ENCODE measurements around the gene MAGEA8. TPM values are rescaled to one million over a fixed set of nuclear protein-coding genes. Genes with fewer than 3 reads are reported as not detected.
"Not testable (repeated sequence)": the region's sequence is repeated elsewhere in the genome, so short reads cannot be mapped to it uniquely, and the experiment has no call there.

MAGEA8 gene
- not detected for total RNA-seq (ENCODE audit: unreplicated experiment)
- long read RNA-seq, result 0 reads

GRCh38 chrX:149881081-149881711 lies at the start of gene MAGEA8:
TSS of gene MAGEA8 (plus strand) at chrX:149881183. CDS start at chrX:149884273, 3,090 bp downstream.
- Mint-ChIP-seq H3K4me3 (ENCODE audit: unreplicated experiment) (no peak within 1 kb of the TSS), H3K36me3 (ENCODE audit: unreplicated experiment) (no peaks in the 10 kb centered on the region), H3K27me3 (ENCODE audit: unreplicated experiment) (peaks cover 1% of the 10 kb centered on the region), H3K4me1 (ENCODE audit: low read depth, unreplicated experiment) (no peaks in the 10 kb centered on the region), H3K9me3 (ENCODE audit: unreplicated experiment) (peaks cover 1% of the 10 kb centered on the region), H3K27ac (ENCODE audit: unreplicated experiment) (no peak within 1 kb of the TSS)
- no peak for DNase-seq
- no peak for TF ChIP-seq CTCF (IDR thresholded peaks at IDR 0.05; ENCODE audit: partially characterized antibody, unreplicated experiment)

DNA sequence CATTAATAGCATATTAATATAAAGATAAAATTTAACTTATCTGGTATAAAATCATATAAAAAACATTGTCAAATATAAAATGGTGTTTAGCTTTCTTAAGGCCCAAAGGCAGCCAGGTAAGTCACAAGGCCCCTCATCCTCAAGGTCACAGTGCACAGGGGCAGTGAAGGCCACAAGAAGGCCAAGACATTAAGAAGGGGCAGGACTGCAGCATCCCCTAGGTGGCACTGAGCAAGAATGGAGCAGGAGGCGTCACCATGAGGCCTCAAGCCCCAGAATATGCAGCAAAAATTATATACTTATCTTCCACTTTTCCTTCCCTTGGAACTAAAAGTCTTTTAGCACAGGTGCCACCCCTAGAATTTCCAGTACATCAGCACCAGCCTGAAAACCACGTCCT lies 49.5 kb upstream of the MAGEA8 start:
- Mint-ChIP-seq H3K27ac (ENCODE audit: unreplicated experiment) (no peak overlapping the region), H3K4me1 (ENCODE audit: low read depth, unreplicated experiment) (peaks cover 9% of the 10 kb centered on the region), H3K27me3 (ENCODE audit: unreplicated experiment) (no peaks in the 10 kb centered on the region), H3K36me3 (ENCODE audit: unreplicated experiment) (no peaks in the 10 kb centered on the region), H3K4me3 (ENCODE audit: unreplicated experiment) (no peak overlapping the region), H3K9me3 (ENCODE audit: unreplicated experiment) (peaks cover 1% of the 10 kb centered on the region)
- DNase-seq, result no peak
- TF ChIP-seq CTCF (IDR thresholded peaks at IDR 0.05; ENCODE audit: partially characterized antibody, unreplicated experiment), result no peak

DNA sequence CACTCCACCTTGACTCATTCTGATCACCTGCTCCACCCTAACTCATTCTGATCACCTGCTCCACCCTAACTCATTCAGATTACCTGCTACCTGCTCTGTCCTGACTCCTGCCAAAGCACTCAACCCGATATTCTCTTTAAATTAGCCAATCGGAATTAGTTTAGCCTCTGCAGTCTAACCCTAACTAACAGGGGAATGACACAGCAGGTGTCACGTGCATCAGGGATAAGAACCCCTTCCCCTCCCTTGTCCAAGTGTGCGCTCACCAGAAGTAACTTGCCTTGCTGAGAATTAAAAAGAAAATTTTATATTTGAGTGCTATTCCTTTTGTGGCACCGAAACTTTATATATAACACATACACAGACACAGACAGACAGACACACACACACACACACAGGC lies 44.3 kb upstream of the MAGEA8 start:
- not testable (repeated sequence) for H3K4me3 Mint-ChIP-seq (ENCODE audit: unreplicated experiment); H3K27me3 Mint-ChIP-seq (ENCODE audit: unreplicated experiment)

GRCh38 chrX:149837167-149837566 lies 43.8 kb upstream of the MAGEA8 start:
- no peak for TF ChIP-seq CTCF (IDR thresholded peaks at IDR 0.05; ENCODE audit: partially characterized antibody, unreplicated experiment)
- Mint-ChIP-seq H3K4me3 (ENCODE audit: unreplicated experiment) (no peak overlapping the region), H3K9me3 (ENCODE audit: unreplicated experiment) (peaks cover 1% of the 10 kb centered on the region), H3K27ac (ENCODE audit: unreplicated experiment) (no peak overlapping the region), H3K4me1 (ENCODE audit: low read depth, unreplicated experiment) (no peaks in the 10 kb centered on the region), H3K27me3 (ENCODE audit: unreplicated experiment) (no peaks in the 10 kb centered on the region), H3K36me3 (ENCODE audit: unreplicated experiment) (no peaks in the 10 kb centered on the region)
- DNase-seq, result no peak

More for the DNA sequence above, 44.3 kb upstream of the MAGEA8 start:
- H3K9me3 Mint-ChIP-seq (ENCODE audit: unreplicated experiment); H3K27ac Mint-ChIP-seq (ENCODE audit: unreplicated experiment); H3K4me1 Mint-ChIP-seq (ENCODE audit: low read depth, unreplicated experiment); DNase-seq; H3K36me3 Mint-ChIP-seq (ENCODE audit: unreplicated experiment): not testable (repeated sequence)

DNA sequence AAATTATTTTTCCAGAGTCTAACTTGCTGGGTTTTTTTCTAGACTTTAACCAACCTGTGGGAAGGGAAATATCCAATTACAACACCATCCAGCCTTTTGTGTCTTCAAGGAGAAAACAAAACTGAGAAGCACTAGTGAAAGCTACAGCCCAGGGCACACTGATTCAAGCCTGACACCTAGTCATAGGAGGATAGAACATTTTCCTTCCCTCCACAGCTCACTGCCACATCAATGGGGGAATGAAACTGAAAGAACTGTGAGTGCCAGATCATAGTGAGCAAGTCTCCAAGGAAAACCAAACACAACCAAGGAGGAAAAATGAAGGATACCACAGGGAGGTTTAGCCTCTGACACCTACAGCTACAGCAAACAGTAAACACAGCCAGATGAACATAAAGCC lies 43.3 kb upstream of the MAGEA8 start:
- Mint-ChIP-seq H3K9me3 (ENCODE audit: unreplicated experiment) (peaks cover 1% of the 10 kb centered on the region), H3K27ac (ENCODE audit: unreplicated experiment) (no peak overlapping the region), H3K4me1 (ENCODE audit: low read depth, unreplicated experiment) (no peaks in the 10 kb centered on the region), H3K36me3 (ENCODE audit: unreplicated experiment) (no peaks in the 10 kb centered on the region), H3K27me3 (ENCODE audit: unreplicated experiment) (no peaks in the 10 kb centered on the region), H3K4me3 (ENCODE audit: unreplicated experiment) (no peak overlapping the region)
- no peak for TF ChIP-seq CTCF (IDR thresholded peaks at IDR 0.05; ENCODE audit: partially characterized antibody, unreplicated experiment)
- DNase-seq, result no peak
